ENCODE data around the gene MAGI1.

DNA sequence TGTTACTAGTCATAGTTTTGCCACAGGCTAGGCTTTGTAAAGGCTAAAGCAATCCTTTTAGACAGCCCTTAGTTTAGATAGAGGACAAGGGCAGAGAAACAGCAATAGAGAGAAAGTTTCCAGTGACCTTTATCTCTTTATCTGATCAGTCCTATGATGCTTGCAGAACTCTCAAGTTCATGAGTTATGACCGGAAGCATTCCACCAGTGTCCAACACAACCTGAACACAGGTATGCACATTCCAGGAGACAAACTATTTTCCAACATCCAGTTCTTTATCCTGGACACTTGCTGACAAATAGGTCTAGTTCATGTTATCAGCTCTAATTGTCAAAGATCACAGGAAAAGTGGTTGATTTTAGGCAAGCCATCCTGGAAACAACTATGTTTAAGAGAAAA lies 422.2 kb downstream of the MAGI1 start:
- TF ChIP-seq POLR2A (IDR thresholded peaks at IDR 0.05), result no peak
- TF ChIP-seq, protein P1, sequence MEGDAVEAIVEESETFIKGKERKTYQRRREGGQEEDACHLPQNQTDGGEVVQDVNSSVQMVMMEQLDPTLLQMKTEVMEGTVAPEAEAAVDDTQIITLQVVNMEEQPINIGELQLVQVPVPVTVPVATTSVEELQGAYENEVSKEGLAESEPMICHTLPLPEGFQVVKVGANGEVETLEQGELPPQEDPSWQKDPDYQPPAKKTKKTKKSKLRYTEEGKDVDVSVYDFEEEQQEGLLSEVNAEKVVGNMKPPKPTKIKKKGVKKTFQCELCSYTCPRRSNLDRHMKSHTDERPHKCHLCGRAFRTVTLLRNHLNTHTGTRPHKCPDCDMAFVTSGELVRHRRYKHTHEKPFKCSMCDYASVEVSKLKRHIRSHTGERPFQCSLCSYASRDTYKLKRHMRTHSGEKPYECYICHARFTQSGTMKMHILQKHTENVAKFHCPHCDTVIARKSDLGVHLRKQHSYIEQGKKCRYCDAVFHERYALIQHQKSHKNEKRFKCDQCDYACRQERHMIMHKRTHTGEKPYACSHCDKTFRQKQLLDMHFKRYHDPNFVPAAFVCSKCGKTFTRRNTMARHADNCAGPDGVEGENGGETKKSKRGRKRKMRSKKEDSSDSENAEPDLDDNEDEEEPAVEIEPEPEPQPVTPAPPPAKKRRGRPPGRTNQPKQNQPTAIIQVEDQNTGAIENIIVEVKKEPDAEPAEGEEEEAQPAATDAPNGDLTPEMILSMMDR (IDR thresholded peaks at IDR 0.05), result no peak

Data from lower leg skin (tissue), 3 donors.